NCI-H2227 (cell line): ENCODE data around the gene PPP2R3B.
"Not testable (repeated sequence)": the region's sequence is repeated elsewhere in the genome, so short reads cannot be mapped to it uniquely, and the experiment has no call there.

Experiments used
- DNase-seq: peaks from one replicate; lab custom pipeline; 2025; ENCODE audit not compliant: unreplicated experiment; lab: John Stamatoyannopoulos, UW

The PPP2R3B gene

DNA sequence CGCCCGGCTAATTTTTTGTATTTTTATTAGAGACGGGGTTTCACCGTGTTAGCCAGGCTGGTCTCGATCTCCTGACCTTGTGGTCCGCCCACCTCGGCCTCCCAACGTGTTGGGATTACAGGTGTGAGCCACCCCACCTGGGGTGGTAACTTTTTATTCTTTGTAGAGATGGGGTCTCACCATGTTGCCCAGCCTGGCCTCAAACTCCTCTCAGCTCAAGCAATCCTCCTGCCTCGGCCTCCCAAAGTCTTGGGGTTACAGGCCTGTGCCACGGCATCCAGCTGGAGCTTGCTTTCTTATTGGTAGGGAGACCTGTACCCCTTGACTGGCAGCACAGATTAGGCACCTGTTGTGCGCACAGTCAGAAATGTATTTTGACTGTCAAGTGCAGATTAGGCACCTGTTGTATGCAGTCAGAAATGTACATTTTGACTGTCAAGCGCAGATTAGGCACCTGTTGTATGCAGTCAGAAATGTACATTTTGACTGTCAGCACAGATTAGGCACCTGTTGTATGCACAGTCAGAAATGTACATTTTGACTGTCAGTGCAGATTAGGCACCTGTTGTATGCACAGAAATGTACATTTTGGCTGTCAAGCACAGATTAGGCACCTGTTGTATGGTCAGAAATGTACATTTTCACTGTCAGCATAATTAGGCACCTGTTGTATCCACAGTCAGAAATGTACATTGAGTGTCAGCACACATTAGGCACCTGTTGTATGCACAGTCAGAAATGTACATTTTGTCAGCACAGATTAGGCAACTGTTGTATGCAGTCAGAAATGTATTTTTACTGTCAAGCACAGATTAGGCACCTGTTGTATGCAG, 80.7 kb downstream of the PPP2R3B start:
- not testable (repeated sequence) for DNase-seq

DNA sequence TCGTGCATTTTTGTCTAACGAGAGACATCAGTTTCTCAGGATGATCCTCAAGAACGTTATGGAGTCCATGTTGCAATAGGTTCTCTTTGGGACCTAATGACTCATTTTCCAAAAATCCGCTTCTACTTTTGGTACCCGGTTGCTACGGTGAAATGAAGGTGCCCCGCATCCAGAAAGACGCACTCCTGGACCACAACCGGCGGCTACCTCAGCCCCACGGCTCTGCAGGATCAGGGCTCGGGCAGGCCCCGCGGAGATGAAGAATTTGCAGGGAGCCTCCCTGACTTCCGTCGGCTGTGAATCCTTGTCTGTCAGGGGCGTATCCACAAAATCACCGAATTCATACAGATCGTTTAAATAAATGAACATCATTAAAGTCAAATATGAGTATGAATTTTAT, 83.7 kb downstream of the PPP2R3B start:
- no peak for DNase-seq

DNA sequence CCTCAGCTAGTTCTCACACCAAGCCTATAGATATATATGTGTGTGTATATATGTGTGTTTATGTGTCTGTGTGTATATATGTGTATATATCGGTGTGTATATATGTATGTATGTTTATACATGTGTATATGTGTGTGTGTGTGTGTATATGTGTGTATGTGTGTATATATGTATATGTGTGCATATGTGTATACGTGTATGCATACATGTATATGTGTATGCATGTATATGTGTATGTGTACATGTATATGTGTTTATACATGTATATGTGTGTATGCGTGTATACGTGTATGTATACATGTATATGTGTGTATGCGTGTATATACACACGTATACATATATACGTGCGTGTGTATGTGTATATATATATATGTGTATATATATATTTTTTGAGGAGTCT, 86.4 kb downstream of the PPP2R3B start:
- DNase-seq: no peak

DNA sequence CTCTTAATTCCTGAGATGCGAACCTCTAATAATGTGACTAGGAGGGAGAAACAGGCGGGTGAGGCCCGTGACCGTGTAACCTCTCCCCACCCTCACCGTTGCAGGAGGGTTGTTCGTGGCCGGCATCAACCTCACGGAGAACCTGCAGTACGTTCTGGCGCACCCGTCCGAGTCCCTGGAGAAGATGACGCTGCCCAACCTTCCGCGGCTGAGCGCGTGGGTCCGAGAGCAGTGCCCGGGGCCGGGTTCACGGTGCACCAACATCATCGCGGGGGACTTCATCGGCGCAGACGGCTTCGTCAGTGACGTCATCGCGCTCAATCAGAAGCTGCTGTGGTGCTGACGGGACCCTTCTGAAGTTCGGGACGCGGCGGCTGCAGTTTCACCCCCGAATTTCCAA, 87.7 kb downstream of the PPP2R3B start:
- no peak for DNase-seq

DNA sequence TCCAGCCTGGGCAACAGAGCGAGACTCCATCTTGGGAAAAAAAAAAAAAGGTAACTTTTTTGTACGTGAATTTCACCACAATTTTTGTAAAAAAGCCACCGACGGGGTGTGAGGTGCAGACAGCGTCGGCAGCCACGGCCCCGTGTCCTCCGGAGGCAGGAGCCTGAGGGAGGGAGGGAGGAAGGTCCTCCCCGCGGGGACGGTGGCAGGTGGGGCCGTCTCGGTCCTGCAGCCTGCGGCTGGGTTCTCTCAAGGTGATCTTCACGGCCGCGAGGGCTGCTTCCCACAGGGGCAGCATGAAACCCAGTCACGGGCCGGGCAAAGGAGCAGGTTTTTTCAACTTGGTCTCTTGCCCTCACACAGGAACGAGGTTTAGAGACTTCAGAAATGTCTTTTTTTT, 91.6 kb downstream of the PPP2R3B start:
- no peak for DNase-seq

DNA sequence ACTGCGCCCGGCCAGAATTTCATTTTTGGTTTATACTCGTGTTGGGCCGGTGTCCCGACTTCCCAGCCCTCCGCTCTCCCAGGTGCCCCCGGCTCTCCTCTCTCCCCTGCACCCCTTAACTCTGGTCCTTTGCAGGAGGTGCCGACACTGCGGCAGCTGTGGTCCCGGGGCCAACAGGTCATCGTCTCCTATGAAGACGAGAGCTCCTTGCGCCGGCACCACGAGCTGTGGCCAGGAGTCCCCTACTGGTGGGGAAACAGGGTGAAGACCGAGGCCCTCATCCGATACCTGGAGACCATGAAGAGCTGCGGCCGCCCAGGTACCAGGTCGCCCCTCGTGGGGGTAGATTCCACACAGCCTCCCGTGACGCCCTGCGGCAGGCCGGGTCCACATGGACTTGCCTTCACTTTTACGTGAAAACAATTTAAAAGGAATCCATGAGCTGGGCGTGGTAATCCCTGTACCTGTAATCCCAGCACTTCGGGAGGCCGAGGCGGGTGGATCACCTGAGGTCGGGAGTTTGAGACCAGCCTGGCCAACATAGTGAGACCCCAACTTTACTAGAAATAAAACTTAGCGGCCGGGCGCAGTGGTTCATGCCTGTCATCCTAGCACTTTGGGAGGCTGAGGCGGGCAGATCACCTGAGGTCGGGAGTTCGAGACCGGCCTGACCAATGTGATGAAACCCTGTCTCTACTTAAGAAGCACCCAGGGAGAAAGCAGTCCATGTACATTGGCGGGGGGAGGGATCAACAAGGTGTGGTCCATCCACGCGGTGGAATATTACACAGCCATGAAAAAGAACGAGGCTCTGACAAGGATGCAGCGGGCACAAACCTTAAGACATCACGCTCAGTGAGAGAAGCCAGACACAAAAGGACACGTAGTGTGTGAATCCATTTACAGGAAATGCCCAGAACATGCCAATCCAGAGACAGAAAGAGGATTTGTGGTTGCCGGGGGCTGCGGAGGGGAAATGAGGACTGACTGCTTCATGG, 93.5 kb downstream of the PPP2R3B start:
- DNase-seq: no peak

DNA sequence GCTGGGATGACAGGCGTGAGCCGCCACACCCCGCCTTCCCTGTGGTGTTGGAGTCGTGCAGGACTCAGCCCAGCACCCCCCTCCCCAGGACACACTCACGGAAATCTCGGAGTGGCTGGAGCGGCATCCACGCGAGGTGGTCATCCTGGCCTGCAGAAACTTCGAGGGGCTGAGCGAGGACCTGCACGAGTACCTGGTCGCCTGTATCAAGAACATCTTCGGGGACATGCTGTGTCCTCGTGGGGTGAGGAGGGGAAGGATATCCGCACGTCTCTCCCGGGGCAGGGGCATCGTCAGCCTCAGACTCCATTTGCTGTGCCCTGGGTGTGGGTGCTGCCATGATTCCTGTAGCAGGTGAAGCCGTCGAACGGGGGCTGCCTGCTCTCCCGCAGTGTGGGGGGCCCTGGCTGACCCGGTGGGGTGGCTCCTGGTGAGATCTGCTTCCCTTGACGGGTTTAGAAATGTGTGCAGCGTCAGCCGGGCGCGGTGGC, 95.3 kb downstream of the PPP2R3B start:
- DNase-seq: no peak

DNA sequence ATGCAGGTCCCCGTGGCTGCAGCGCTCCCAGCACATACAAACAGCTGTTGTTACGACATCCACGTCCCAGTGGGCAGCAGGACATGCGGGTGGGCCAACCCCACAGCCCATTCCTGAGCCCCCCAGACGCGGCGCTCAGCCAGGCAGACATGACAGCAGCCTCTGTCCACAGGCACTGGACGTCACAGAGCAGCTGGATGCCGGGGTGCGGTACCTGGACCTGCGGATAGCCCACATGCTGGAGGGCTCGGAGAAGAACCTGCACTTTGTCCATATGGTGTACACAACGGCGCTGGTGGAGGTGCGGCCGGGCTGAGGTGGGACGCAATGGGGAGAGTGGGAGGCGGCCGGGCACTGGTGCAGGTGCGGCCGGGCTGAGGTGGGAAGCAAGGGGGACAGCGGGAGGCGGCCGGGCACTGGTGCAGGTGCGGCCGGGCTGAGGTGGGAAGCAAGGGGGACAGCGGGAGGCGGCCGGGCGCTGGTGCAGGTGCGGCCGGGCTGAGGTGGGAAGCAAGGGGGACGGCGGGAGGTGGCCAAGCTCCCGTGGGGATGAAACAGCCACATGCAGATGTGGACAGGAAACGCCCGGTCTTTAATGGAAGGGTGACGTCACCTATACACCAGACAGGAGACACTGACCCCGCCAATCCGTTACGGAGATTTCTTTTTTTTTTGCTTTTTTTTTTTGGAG, 96.1 kb downstream of the PPP2R3B start:
- DNase-seq: no peak

DNA sequence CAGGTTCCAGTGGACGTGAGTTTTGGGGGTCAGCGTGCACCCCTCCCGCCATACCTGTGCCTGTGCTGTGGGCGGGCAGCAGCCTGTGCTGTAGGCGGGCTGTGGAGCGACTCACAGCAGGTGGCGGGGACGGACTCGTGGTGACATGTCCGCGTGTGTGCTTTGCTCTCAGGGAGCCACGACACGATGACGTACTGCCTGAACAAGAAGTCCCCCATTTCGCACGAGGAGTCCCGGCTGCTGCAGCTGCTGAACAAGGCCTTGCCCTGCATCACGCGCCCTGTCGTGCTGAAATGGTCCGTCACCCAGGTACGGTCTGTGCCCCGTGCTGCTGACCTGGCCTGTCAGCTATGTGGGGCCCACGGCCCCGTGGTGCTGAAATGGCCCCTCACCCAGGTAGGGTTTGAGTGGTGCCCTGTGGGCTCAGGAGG, 98.1 kb downstream of the PPP2R3B start:
- no peak for DNase-seq

DNA sequence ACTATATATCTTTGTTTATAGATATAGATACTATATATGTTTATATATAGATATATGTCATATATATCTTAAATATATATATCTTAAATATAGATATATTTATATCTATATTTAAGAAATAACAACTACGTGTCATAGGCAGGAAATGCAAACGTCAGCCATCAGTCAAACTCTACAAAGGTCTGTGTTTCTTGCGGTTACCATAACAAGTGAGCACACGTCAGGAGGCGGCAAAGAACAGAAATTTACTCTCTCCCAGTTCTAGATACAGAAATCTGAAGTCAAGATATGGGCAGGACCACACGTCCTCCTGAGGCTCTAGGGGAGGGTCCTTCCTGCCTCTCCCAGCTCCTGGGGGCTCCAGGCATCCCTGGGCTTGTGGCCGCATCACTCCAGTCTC, 99.0 kb downstream of the PPP2R3B start:
- no peak for DNase-seq

DNA sequence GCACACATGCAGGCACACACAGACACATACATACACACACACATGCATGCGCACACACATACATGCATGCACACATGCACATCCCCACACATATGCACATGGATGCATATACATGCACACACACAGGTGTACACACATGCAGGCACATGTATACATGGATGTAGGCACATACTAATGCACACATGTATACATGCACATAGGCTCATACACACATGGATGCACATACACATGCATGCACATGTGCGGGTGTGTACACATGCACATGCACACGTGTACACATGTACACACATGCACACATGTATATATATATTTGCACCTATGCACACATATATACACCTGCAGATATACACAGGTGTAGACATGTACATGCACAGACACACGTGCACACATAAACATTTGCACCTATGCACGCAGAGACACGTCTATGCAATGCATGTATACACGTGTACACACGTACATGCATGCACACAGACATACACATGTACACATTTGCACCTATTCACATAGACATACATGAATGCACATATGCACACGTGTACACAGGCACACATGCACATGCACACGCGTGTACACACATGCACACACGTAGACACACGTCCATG, 101.5 kb downstream of the PPP2R3B start:
- DNase-seq: no peak
